Measurements from ENCODE around the gene TRIP11.

GRCh38 chr14:91975763-91976162, 64.1 kb downstream of the TRIP11 start:
- no peak for TF ChIP-seq CTCF (IDR thresholded peaks at IDR 0.05)
- no peak for TF ChIP-seq POLR2A (IDR thresholded peaks at IDR 0.05)

Data from esophagus squamous epithelium (tissue), 4 donors.